Endometrial microvascular endothelial cells (primary cell): Measurements from ENCODE around the gene SLC46A1. TPM values are rescaled to one million over a fixed set of nuclear protein-coding genes. Genes with fewer than 3 reads are reported as not detected.

Experiments
- in situ Hi-C: cut with HindIII; loops from 2 replicates; pipeline ENCODE4 v1.10.0; 2017; ENCODE audit warnings: low sequenced_read_pairs, low pct_unique_long_range_greater_than_20kb; ENCODE audit errors: inconsistent ontology term
- total RNA-seq: library from RNA; depleted of rRNA; stranded (reverse); fragments of >200 nt; gene quantifications from one replicate; pipeline ENCODE4 v1.2.3, GENCODE V29; 2015; ENCODE audit errors: inconsistent ontology term

Gene SLC46A1
- total RNA-seq, 1 donor from 2014 or later = 31.9 TPM

DNA sequence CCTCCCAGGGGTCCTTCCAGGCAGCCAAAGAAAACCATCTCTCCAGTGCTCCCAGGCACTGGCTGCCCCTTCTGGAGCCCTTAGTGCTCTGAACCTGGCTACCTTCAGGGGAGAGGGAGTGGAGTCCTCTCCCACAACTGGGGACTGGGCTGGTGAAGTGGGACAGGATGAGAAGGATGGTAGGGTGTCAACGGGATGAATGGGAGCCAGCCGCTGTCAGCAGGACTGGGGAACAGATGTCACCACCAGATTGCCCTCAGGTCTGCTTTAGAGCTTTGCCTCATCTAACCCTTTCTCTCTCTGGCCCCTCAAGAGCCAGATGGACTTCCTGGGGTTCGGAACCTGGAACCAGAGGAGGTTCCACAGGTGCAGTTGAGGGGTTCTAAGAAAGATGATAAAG lies 40.5 kb downstream of the SLC46A1 start:
- in situ Hi-C loops = no loop called here

DNA sequence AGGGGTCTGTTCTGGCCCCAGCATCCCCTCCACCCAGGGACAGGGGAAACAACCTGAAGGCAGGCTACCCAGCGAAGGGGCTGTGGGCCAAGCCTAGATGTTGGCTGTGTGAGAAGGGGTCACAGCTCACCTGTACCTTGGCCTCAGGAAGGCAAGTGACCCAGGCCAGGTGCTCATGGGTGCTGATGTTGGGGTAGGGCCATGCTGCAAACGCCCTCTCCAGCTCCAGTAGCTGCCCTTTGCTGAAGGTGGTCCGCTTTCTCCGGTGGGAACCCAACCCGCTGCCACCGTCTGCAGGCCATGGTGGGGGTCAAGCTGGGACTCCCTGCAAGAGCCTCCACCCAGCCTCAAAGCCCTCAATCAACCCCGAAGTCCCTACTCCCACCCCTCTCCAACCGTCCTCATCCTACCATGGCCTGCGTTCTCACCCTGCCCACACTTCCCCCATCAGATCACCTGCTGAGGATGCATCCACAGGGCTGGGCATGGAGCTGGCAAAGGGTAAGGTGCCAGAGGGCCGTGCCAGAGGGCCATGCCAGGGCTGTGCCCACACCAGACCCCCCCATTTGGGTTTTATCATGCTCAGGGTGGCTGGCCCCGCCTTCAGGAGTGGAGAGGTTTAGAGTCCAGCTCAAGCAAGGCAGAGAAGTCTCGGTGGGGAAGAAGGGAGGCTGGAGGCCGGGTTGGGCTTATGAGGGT lies 41.2 kb downstream of the SLC46A1 start, which contains the start of gene SEBOX:
SEBOX (minus strand) TSS at position 535 of the 699 bp plus-strand sequence; CDS start at position 487, 48 bp downstream.
- in situ Hi-C loops = no loop called here

DNA sequence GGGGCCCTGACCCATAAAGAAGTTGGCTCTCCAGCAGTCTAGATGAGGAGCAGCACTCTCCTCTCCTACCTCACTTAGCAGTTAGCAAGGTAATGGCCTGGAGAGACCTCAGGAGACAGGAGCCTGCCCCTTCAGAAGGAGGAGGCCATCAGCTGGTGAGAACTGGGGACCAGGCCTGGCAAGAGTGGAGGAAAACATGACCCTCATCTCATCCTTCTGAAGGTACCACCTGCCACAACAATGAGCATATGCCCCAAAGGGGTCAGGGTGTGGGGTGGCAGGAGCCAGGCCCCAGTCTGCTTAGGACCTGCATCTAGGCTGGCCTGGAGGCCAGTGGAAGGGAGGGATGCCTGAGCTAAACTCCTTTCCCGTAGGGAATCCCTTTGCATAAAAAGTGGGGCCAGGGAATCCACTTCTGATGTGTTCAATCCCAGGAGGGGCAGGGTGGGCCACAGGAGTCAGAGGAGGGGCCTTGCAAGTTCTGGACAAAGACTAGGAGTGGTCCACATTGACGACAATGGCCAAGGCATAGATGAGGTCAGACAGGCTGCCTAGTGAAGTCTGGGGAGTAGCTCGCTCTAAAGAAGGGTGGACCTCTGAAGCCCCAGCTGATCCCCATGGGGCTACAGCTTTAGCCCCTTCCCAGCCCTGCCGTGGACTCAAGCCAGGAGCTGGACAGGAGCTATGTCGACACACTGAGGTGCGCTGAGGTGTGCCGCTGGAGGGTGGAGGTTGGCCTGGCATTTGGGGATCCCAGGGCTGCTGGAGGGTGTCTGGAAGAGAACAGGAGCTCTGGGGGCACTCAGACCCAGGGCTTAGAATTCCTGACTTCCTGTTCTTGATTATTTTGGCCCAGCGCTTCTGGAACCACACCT lies 42.0 kb downstream of the SLC46A1 start:
- in situ Hi-C loops = no loop called here

DNA sequence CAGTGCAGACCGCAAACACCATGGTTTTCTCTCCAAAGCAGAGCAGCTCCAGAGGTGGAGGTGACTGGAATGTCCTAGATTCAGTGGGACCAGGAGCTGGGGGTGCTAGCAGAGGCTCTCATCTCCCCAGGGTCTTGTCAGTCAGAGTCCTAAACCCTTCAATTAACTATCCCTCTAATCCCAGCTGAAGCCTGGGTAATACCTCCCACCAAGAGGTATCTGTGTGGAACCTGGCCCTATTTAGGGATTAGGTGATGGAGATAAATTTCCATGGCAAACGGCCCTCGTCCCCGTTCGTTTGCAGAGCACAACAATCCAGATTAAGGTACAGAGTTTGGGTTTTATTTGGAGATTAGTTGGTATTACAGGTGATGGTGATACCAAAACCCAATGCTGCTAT lies 42.8 kb downstream of the SLC46A1 start:
- in situ Hi-C loops = no loop called here

DNA sequence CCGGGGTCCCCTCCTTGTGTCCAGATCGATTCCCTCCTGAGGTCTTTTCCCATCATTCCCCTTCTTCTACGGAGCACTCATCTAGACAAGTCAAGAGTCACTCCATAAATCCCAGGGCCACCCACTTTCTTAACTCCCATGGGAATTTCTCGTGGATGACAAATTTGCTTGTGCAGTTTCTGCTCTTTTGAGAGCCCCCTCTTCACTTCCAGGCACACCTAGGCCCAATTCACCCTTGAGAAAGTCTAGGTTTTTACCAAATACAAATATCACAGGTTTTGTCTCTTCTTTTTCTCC lies 48.2 kb downstream of the SLC46A1 start:
- in situ Hi-C loops = no loop called here

DNA sequence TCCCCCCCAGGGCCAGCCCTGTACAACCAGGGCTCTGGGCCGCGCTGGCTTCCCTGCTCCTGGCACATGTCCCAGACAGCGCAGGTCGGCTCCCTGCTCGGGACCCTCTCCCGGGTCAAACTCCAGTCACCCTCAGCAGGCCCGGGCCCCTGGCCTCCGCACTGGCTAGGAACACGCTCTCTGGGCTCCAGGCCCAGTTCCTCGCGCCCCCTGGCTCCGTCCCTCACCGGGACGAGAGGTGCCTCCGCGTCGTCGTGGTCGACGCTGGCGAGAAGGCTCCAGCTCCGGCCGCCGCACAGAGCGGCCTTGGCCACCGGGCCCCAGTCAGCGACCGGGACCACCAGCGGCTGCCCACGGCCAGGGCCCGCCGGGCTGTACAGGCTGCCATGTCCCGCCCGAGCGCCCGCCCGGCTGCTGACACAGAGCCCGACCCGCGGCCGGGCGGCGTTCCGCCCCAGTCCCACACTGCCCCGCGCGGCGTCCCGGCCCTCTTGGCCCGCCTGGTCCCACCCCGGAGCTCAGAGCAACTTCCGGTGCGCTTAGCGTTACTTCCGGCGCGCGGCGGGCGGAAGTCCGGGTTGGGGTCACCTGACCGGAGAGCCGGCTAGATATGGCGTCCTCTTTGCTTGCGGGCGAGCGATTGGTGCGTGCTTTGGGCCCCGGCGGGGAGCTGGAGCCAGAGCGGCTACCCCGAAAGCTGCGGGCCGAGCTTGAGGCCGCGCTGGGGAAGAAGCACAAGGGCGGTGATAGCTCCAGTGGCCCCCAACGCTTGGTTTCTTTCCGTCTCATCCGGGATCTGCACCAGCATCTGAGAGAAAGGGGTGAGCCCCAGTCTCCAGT lies 48.7 kb downstream of the SLC46A1 start, which contains the start of gene POLDIP2:
POLDIP2 (minus strand) TSS at position 467 of the 840 bp plus-strand sequence; CDS start at position 388, 79 bp downstream.
- in situ Hi-C loops = no loop called here

DNA sequence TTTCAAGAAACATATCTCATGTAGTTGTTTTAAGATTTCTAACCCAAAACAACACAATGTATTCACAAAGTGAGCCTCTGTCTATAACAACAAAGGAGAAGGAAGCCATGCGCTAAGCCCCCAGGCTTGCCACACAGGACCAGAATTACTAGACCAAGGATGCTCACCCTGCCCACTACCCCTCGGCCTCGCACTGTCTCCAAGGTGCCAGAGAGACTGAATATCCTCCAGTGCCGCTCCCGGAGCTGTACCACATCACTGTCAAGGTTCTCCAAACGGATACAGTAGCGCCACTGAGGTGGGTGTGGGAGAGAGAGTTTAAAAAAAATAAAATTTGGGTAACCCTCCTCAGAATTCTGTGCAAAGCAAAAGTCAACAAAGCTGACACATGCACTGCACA lies 55.7 kb downstream of the SLC46A1 start:
- in situ Hi-C loops = no loop called here

DNA sequence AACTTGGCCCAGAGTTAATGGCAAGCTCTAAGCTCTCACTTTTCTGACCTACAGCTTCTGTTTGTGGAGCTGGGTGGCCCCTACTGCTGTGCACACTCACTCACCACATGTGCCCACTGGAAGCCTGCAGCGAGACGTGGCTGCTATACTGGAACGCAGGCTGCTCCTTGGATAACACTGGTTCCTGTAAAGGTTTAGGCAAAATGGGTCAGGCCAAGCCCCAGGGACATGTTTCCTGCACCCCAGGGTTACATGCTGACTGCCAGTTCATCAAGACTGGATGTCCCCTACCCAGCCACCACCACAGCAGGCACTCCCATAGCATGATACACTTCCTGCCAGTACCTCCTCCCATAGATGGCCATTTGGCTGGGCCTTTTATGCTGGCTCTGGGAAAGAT lies 57.0 kb downstream of the SLC46A1 start:
- in situ Hi-C loops = no loop called here

DNA sequence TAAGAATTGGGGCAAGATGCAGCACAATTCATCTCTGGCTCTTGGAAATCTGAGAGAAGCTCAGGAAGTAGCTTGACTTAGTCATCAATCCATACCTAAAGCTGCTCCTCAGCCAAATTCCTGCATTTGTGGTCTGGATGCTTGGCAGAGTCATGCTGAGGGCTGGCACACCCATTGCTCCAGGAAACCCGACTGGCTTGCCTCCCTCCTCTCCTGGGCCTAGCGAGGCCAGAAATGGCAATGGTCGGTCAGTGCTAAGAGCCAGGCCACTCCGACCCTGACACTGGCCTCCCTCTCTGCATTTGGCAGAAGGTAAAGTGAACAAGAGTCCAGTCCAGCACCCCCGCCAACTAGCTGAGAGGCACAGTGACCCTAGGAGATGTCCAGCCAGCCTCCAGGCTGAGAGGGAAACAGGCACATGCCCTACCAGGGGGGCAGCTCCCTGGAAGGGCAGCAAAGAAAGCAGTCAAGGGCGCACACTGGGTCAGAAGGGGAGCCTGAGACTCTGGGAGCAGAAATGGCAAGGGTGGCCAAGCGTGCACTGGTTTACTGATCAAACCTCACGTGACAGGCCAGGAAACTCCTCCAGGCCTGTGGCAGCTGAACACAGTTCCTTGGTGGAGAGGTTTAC lies 58.6 kb downstream of the SLC46A1 start:
- in situ Hi-C loops = no loop called here

DNA sequence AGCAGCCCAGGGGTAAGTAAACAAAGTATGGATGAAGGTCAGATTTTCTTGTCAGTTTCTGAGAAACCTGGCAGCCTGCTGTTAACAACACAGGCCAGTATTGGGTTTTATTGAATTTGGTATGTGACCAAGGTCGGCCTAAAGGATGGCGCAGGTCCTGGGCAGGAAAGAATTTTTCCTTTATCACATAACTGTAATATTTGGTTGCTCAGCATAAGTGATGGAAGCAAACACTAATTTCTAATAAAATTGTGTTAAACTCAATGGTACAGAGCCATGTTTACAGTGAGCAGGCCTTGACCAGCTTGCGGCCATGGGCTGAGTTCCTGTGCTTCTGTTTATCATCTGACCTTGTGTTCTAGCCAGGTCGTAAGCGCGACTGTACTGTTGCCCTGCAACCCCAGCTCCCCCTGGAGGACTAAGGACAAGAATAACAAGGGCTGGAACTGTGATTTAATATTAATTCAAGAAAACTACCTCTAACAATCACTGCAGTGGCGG lies 59.2 kb downstream of the SLC46A1 start:
- in situ Hi-C loops = no loop called here

DNA sequence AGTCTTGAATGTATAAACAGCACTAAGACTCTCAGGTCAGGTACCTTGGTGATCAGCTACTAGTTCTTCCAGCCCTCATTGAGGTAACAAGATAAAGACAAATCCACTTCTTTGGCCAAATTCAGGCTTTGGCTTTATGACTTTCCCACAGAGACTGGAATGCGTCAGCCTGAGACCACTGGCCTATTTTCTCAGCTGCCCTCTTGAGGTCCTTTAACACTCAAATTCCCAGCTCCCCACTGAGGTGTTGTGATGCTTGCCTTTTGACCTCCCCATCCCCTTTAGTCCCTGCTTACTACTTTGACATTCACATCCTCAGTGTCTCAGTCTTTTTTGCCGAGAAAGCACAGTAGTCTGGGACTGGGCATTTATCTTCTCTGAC lies 59.8 kb downstream of the SLC46A1 start:
- in situ Hi-C loops = no loop called here

DNA sequence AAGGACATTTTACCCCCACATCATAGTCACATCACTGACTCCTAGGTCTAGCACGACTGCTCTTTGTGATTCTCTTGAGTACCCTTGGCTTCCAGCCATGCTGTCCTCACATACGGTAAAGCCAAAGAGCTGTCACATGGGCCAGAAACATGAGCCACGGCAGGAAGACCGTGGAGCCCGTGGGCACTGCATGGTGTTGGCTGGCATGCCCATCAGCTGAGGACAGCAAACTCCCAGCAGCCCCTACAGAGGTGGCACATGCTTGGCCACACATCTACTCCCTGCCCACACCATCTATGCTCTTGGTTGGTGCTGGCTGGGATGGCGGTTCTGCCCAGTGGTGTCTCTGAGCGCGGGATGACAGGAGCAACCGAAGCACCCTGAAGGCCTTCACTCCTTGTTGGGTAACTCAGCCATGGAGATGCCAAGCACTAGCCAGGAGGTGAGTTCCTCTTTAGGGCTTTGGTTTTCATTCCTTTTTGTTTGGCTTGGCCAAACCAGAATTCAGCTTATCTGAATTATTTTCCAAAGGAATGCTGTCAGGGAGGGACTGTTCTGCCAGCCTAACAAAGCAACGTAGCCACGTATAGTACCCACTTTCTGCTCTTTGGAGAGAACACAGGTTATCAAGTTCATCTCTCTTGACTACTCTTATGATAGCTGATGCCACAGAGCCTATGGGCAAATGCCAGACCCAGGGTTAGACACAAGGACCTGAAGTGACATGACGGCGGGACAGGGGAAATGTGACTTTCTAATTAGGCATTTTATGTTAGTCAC lies 60.4 kb downstream of the SLC46A1 start:
- in situ Hi-C loops = no loop called here

Other genes with a start within 250 kb of the SLC46A1 start
- gene TMEM97, start 87.0 kb downstream of the SLC46A1 start, total RNA-seq = 16.3 TPM
- gene IFT20, start 70.7 kb downstream of the SLC46A1 start, total RNA-seq = 31.0 TPM
- 65.8 TPM for gene TNFAIP1, start 70.5 kb downstream of the SLC46A1 start, total RNA-seq
- gene POLDIP2, start 48.7 kb downstream of the SLC46A1 start, total RNA-seq = 144 TPM
- not detected for gene SEBOX, start 41.0 kb downstream of the SLC46A1 start, total RNA-seq
- not detected for gene VTN, start 35.9 kb downstream of the SLC46A1 start, total RNA-seq
- gene SARM1, start 34.5 kb downstream of the SLC46A1 start, total RNA-seq = 2.4 TPM
- gene SLC13A2, start 67.4 kb upstream of the SLC46A1 start, total RNA-seq = not detected
- gene FOXN1, start 100.1 kb upstream of the SLC46A1 start, total RNA-seq = not detected
- gene UNC119, start 146.4 kb upstream of the SLC46A1 start, total RNA-seq = 28.7 TPM
- gene PIGS, start 165.3 kb upstream of the SLC46A1 start, total RNA-seq = 69.2 TPM
- gene ALDOC, start 170.7 kb upstream of the SLC46A1 start, total RNA-seq = 8.9 TPM
- 63.3 TPM for gene SPAG5, start 192.8 kb upstream of the SLC46A1 start, total RNA-seq
- gene RSKR, start 208.0 kb upstream of the SLC46A1 start, total RNA-seq = 1.5 TPM
- gene BLTP2, start 238.9 kb upstream of the SLC46A1 start, total RNA-seq = 148 TPM